Mesenchymal stem cell (in vitro differentiated cells and primary cell): Measurements from ENCODE around the gene FAM117A.
A peak's percentile ranks its signal among the peaks of the same experiment; 100 is the strongest.

Experiments used
- DNase-seq: peaks from one replicate; pipeline ENCODE4 v3.0.0-alpha.2; 2013
- H2AFZ ChIP-seq: one replicate; pipeline ENCODE4 v1.6.1; 2013; ENCODE audit warnings: low read depth, mild to moderate bottlenecking, control low read depth, inconsistent platforms, low read length, moderate library complexity
- H2AK5ac ChIP-seq: 2 replicates; pipeline ENCODE4 v1.6.1; 2013; ENCODE audit warnings: low read length, moderate library complexity, mild to moderate bottlenecking, inconsistent platforms; ENCODE audit not compliant: severe bottlenecking
- H2BK120ac ChIP-seq: one replicate; pipeline ENCODE4 v1.6.1; 2013; ENCODE audit warnings: low read depth, mild to moderate bottlenecking, inconsistent platforms, low read length, moderate library complexity
- H2BK12ac ChIP-seq, 2 experiments: one replicate each; pipeline ENCODE4 v1.6.1; 2013; ENCODE audit warnings: inconsistent platforms in 2 of 2, low read length in 2 of 2, mild to moderate bottlenecking in 2 of 2, moderate library complexity in 2 of 2, control low read depth in 1 of 2
- H2BK15ac ChIP-seq: one replicate; pipeline ENCODE4 v1.6.1; 2013; ENCODE audit warnings: mild to moderate bottlenecking, low read depth, inconsistent platforms; ENCODE audit not compliant: poor library complexity, severe bottlenecking
- H2BK5ac ChIP-seq: 2 replicates; pipeline ENCODE4 v1.6.1; 2013; ENCODE audit warnings: low read depth, mild to moderate bottlenecking, low read length, control low read depth, inconsistent platforms; ENCODE audit not compliant: poor library complexity, severe bottlenecking
- H3K14ac ChIP-seq, 2 experiments: one replicate each; pipeline ENCODE4 v1.6.1; 2013; ENCODE audit warnings: inconsistent platforms in 2 of 2, low read length in 2 of 2, control low read depth in 1 of 2, mild to moderate bottlenecking in 1 of 2, moderate library complexity in 1 of 2
- H3K18ac ChIP-seq, 2 experiments: one replicate each; pipeline ENCODE4 v1.6.1; 2013; ENCODE audit warnings: inconsistent platforms in 2 of 2, low read length in 2 of 2, control low read depth in 1 of 2, low read depth in 1 of 2, mild to moderate bottlenecking in 1 of 2
- H3K23ac ChIP-seq, 2 experiments: one replicate each; pipeline ENCODE4 v1.6.1; 2013; ENCODE audit warnings: inconsistent platforms in 2 of 2, low read length in 2 of 2, mild to moderate bottlenecking in 2 of 2, moderate library complexity in 2 of 2, control low read depth in 1 of 2
- H3K27ac ChIP-seq: 2 replicates; pipeline ENCODE4 v1.5.1; 2013; ENCODE audit warnings: mild to moderate bottlenecking, moderate library complexity, low read length, control low read depth, inconsistent platforms; ENCODE audit not compliant: poor library complexity, severe bottlenecking
- H3K27me3 ChIP-seq, 2 experiments: 2 replicates each; pipeline versions ENCODE4 v1.6.1 to v1.7.0; 2013; ENCODE audit warnings: low read length in 2 of 2, mild to moderate bottlenecking in 2 of 2, moderate library complexity in 2 of 2, control low read depth in 1 of 2, inconsistent platforms in 1 of 2; ENCODE audit not compliant: control insufficient read depth in 1 of 2, insufficient read depth in 1 of 2
- H3K36me3 ChIP-seq, 2 experiments: 2 replicates each; pipeline versions ENCODE4 v1.6.1 to v1.7.0; 2013; ENCODE audit warnings: low read length in 2 of 2, control low read depth in 1 of 2, inconsistent platforms in 1 of 2, low read depth in 1 of 2, mild to moderate bottlenecking in 1 of 2; ENCODE audit not compliant: insufficient read depth in 2 of 2, control insufficient read depth in 1 of 2
- H3K4ac ChIP-seq, 2 experiments: one replicate each; pipeline ENCODE4 v1.6.1; 2013; ENCODE audit warnings: inconsistent platforms in 2 of 2, low read length in 2 of 2, mild to moderate bottlenecking in 2 of 2, moderate library complexity in 2 of 2, control low read depth in 1 of 2, low read depth in 1 of 2
- H3K4me1 ChIP-seq: 2 replicates; pipeline ENCODE4 v1.6.1; 2013; ENCODE audit warnings: low read depth, low read length, control low read depth; ENCODE audit not compliant: control insufficient read depth, insufficient read depth
- H3K4me2 ChIP-seq: 2 replicates; pipeline ENCODE4 v1.6.1; 2013; ENCODE audit warnings: low read length, mild to moderate bottlenecking, inconsistent platforms; ENCODE audit not compliant: poor library complexity, severe bottlenecking
- H3K4me3 ChIP-seq, 2 experiments: 2 replicates each; pipeline versions ENCODE4 v1.5.1 to v1.7.0; 2013; ENCODE audit warnings: low read length in 2 of 2, mild to moderate bottlenecking in 2 of 2, control low read depth in 1 of 2, low read depth in 1 of 2; ENCODE audit not compliant: insufficient read depth in 1 of 2
- H3K79me1 ChIP-seq: replicated peaks from 2 replicates; pipeline ENCODE4 v1.6.1; 2013; ENCODE audit warnings: mild to moderate bottlenecking, control low read depth, low read length, inconsistent platforms; ENCODE audit not compliant: poor library complexity, severe bottlenecking
- H3K9ac ChIP-seq: 2 replicates; pipeline ENCODE4 v1.7.0; 2013; ENCODE audit warnings: mild to moderate bottlenecking, low read length, moderate library complexity
- H3K9me3 ChIP-seq: 2 replicates; pipeline ENCODE4 v1.7.0; 2013; ENCODE audit warnings: mild to moderate bottlenecking, low read length; ENCODE audit not compliant: control insufficient read depth
- H4K8ac ChIP-seq: one replicate; pipeline ENCODE4 v1.6.1; 2013; ENCODE audit warnings: inconsistent platforms, mild to moderate bottlenecking, low read length, moderate library complexity
- H4K91ac ChIP-seq: one replicate; pipeline ENCODE4 v1.6.1; 2013; ENCODE audit warnings: mild to moderate bottlenecking, low read length, inconsistent platforms
- WGBS: methylation state at CpG from one replicate; pipeline ENCODE4 v1.1.7; 2013; ENCODE audit warnings: mixed read lengths; 5-methylcytosine and 5-hydroxymethylcytosine counted together

The FAM117A gene

GRCh38 chr17:49762151-49762941 is 1.6 kb downstream of the FAM117A start:
- no peak overlapping the region for H2BK15ac ChIP-seq
- no peak overlapping the region for H2AK5ac ChIP-seq
- DNase-seq = no peak
- no peak overlapping the region for H2BK12ac ChIP-seq
- H3K36me3 ChIP-seq = no peaks in the 10 kb centered on the region
- no peak overlapping the region for H2AFZ ChIP-seq
- H3K79me1 ChIP-seq = peaks cover 20% of the 10 kb centered on the region
- H2BK120ac ChIP-seq = no peak overlapping the region
- no peak overlapping the region for H2BK5ac ChIP-seq
- peak overlapping the region; percentile 78 for H3K4me2 ChIP-seq
- peaks cover 13 to 17% of the 10 kb centered on the region in 2 experiments for H3K27me3 ChIP-seq
- H3K4me3 ChIP-seq = peak overlapping the region in 1 of 2 experiments; percentile 85
- H3K9ac ChIP-seq = peak overlapping the region; percentile 64
- H3K23ac ChIP-seq = no peak overlapping the region
- H3K27ac ChIP-seq = no peak overlapping the region
- H3K18ac ChIP-seq = no peak overlapping the region
- no peak overlapping the region for H3K14ac ChIP-seq
- no peaks in the 10 kb centered on the region for H3K9me3 ChIP-seq
- 100% methylated on average over 5 of the region's 6 CpGs for WGBS
- H3K4ac ChIP-seq = no peak overlapping the region
- H3K4me1 ChIP-seq = peaks cover 4% of the 10 kb centered on the region
- no peak overlapping the region for H4K91ac ChIP-seq
- H4K8ac ChIP-seq = no peak overlapping the region

GRCh38 chr17:49760932-49761558 is 2.9 kb downstream of the FAM117A start:
- no peak overlapping the region for H3K18ac ChIP-seq
- H3K4me1 ChIP-seq = peaks cover 4% of the 10 kb centered on the region
- H3K36me3 ChIP-seq = no peaks in the 10 kb centered on the region
- H3K14ac ChIP-seq = no peak overlapping the region
- H2BK120ac ChIP-seq = no peak overlapping the region
- H4K8ac ChIP-seq = no peak overlapping the region
- H3K27me3 ChIP-seq = peaks cover 2 to 4% of the 10 kb centered on the region in 2 experiments
- DNase-seq = no peak
- H3K9me3 ChIP-seq = no peaks in the 10 kb centered on the region
- no peak overlapping the region for H2BK5ac ChIP-seq
- no peak overlapping the region for H2BK15ac ChIP-seq
- no peak overlapping the region for H3K4ac ChIP-seq
- no peak overlapping the region for H3K9ac ChIP-seq
- no peak overlapping the region for H2BK12ac ChIP-seq
- no peak overlapping the region for H2AK5ac ChIP-seq
- H3K4me2 ChIP-seq = no peak overlapping the region
- H3K27ac ChIP-seq = no peak overlapping the region
- no peak overlapping the region for H2AFZ ChIP-seq
- 52% methylated on average over 4 of the region's 6 CpGs for WGBS
- no peak overlapping the region for H3K23ac ChIP-seq
- H4K91ac ChIP-seq = no peak overlapping the region
- peaks cover 26% of the 10 kb centered on the region for H3K79me1 ChIP-seq
- no peak overlapping the region for H3K4me3 ChIP-seq

GRCh38 chr17:49760296-49760695 is 3.6 kb downstream of the FAM117A start:
- Histone ChIP-seq H3K23ac (no peak overlapping the region), H3K9ac (no peak overlapping the region), H2AFZ (no peak overlapping the region), H3K4ac (no peak overlapping the region), H2AK5ac (no peak overlapping the region), H2BK12ac (no peak overlapping the region), H3K27ac (no peak overlapping the region), H4K8ac (no peak overlapping the region), H3K4me2 (no peak overlapping the region), H2BK5ac (no peak overlapping the region), H3K18ac (no peak overlapping the region), H3K79me1 (peaks cover 28% of the 10 kb centered on the region), H3K4me1 (peaks cover 4% of the 10 kb centered on the region), H2BK15ac (no peak overlapping the region), H3K36me3 (no peaks in the 10 kb centered on the region), H3K14ac (no peak overlapping the region), H4K91ac (no peak overlapping the region), H3K9me3 (no peaks in the 10 kb centered on the region), H3K27me3 (no peaks in the 10 kb centered on the region), H3K4me3 (no peak overlapping the region), H2BK120ac (no peak overlapping the region)
- WGBS = 100% methylated on average over 1 of the region's 1 CpG
- DNase-seq = no peak

- Histone ChIP-seq H2BK15ac (no peak overlapping the region), H2AK5ac (no peak overlapping the region), H3K27me3 (no peaks in the 10 kb centered on the region), H2AFZ (no peak overlapping the region), H2BK120ac (no peak overlapping the region), H3K36me3 (no peaks in the 10 kb centered on the region), H3K79me1 (peaks cover 28% of the 10 kb centered on the region), H4K91ac (no peak overlapping the region), H3K27ac (no peak overlapping the region), H2BK5ac (no peak overlapping the region), H2BK12ac (no peak overlapping the region), H4K8ac (no peak overlapping the region), H3K4me2 (no peak overlapping the region), H3K9me3 (no peaks in the 10 kb centered on the region), H3K23ac (no peak overlapping the region), H3K14ac (no peak overlapping the region), H3K4me1 (peaks cover 4% of the 10 kb centered on the region), H3K4ac (no peak overlapping the region), H3K18ac (no peak overlapping the region), H3K9ac (no peak overlapping the region), H3K4me3 (no peak overlapping the region)
- WGBS = 78% methylated on average over 3 of the region's 3 CpGs
- DNase-seq = no peak
Measured at GRCh38 chr17:49759203-49759602, 4.7 kb downstream of the FAM117A start.
